ENCODE data around the gene KRTAP10-4. TPM values are rescaled to one million over a fixed set of nuclear protein-coding genes. Genes with fewer than 3 reads are reported as not detected.

The KRTAP10-4 gene
- polyA plus RNA-seq, 2 of the 4 experiments (the other 2 are of a cell fraction): not detected

DNA sequence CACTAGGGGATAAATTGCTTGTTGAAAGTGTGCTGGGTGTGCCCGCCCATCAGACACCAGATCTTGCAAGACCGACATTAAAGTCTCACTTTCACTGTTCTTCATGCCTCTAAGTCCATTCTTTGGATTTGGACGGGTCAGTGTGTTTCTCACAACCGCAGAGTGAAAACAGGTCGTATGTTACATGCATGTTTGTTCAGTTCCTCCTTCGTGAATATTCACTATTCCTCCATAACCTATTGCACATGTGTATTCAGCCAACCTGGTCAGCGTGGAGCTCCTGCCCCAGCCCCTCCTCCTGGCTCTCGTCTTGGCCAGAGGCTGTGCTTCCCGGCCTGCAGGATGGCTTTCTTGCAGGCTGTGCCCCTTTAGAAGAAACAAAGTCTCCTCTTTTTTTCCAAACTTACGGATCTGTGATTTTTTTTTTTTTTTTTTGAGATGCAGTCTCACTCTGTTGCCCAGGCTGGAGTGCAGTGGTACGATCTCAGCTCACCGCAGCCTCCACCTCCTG lies 20.9 kb downstream of the KRTAP10-4 start:
- 57% methylated on average over 12 of the region's 12 CpGs for WGBS (ENCODE audit: missing lambda C conversion rate)
- no peak overlapping the region for H3K4me2 ChIP-seq
- no peaks in the 10 kb centered on the region for H3K4me1 ChIP-seq
- ATAC-seq: no peak
- ChIA-PET POLR2A (no interaction called here), CTCF (interaction anchor here (0.8 kb wide), 1 partner anchor 10 kb away, joined by 3 read pairs; no protein-coding TSS in a partner anchor)
- no peak overlapping the region for H3K4me3 ChIP-seq
- no peaks in the 10 kb centered on the region for H3K9me3 ChIP-seq
- no peak overlapping the region for H3K27ac ChIP-seq
- no peak for TF ChIP-seq ZSCAN20 (CRISPR knock-in tag; IDR thresholded peaks at IDR 0.05)
- no peak for TF ChIP-seq EHF (CRISPR knock-in tag; IDR thresholded peaks at IDR 0.05)
- no peak for TF ChIP-seq CHD4 (IDR thresholded peaks at IDR 0.05; ENCODE audit: borderline replicate concordance)
- no peak for TF ChIP-seq JUNB (IDR thresholded peaks at IDR 0.05)
- TF ChIP-seq USF2 (IDR thresholded peaks at IDR 0.05): no peak
- FAIRE-seq: no peak
- DNase-seq (ENCODE audit: low read depth in 1 of 2, low spot score in 1 of 2): no peak

DNA sequence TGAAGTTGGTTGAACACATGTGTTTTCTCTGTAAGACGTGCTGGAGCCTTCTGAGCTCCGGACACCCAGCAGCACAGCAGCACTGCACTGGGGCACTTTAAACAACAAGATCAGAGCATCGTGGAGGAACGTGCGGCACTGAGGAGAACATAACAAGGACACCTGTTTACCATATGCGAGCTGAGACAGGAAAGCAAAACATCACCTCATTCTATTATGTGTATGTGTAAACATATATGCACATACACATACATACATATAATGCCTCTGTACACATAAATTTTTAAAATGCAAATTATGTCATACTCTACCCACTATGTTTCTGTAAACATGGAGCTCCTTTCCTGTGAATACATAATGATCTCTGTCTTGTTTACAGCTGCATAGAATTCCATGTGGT lies 22.0 kb downstream of the KRTAP10-4 start:
- DNase-seq (ENCODE audit: low read depth in 1 of 2, low spot score in 1 of 2) (no peak), ATAC-seq (no peak), FAIRE-seq (no peak)
- H3K9me3 ChIP-seq: no peaks in the 10 kb centered on the region
- TF ChIP-seq NFE2L2 (conservative IDR thresholded peaks at IDR 0.05; ENCODE audit: low read length): no peak
- no peak for TF ChIP-seq POLR2AphosphoS2 (conservative IDR thresholded peaks at IDR 0.05; ENCODE audit: low read length)
- no peak for TF ChIP-seq FOSL2 (IDR thresholded peaks at IDR 0.05)
- TF ChIP-seq FOSL2 (CRISPR knock-in tag; IDR thresholded peaks at IDR 0.05): no peak
- TF ChIP-seq RARB (CRISPR knock-in tag; IDR thresholded peaks at IDR 0.05): no peak
- TF ChIP-seq BHLHE40 (IDR thresholded peaks at IDR 0.05; ENCODE audit: low read depth, low read length): no peak
- TF ChIP-seq HEYL (CRISPR knock-in tag; IDR thresholded peaks at IDR 0.05): no peak
- no peak for TF ChIP-seq RAD21 (conservative IDR thresholded peaks at IDR 0.05 in 1 of 2, IDR thresholded peaks at IDR 0.05 in 1 of 2)
- TF ChIP-seq, protein P1, sequence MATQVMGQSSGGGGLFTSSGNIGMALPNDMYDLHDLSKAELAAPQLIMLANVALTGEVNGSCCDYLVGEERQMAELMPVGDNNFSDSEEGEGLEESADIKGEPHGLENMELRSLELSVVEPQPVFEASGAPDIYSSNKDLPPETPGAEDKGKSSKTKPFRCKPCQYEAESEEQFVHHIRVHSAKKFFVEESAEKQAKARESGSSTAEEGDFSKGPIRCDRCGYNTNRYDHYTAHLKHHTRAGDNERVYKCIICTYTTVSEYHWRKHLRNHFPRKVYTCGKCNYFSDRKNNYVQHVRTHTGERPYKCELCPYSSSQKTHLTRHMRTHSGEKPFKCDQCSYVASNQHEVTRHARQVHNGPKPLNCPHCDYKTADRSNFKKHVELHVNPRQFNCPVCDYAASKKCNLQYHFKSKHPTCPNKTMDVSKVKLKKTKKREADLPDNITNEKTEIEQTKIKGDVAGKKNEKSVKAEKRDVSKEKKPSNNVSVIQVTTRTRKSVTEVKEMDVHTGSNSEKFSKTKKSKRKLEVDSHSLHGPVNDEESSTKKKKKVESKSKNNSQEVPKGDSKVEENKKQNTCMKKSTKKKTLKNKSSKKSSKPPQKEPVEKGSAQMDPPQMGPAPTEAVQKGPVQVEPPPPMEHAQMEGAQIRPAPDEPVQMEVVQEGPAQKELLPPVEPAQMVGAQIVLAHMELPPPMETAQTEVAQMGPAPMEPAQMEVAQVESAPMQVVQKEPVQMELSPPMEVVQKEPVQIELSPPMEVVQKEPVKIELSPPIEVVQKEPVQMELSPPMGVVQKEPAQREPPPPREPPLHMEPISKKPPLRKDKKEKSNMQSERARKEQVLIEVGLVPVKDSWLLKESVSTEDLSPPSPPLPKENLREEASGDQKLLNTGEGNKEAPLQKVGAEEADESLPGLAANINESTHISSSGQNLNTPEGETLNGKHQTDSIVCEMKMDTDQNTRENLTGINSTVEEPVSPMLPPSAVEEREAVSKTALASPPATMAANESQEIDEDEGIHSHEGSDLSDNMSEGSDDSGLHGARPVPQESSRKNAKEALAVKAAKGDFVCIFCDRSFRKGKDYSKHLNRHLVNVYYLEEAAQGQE (IDR thresholded peaks at IDR 0.05): no peak
- TF ChIP-seq, protein P2, sequence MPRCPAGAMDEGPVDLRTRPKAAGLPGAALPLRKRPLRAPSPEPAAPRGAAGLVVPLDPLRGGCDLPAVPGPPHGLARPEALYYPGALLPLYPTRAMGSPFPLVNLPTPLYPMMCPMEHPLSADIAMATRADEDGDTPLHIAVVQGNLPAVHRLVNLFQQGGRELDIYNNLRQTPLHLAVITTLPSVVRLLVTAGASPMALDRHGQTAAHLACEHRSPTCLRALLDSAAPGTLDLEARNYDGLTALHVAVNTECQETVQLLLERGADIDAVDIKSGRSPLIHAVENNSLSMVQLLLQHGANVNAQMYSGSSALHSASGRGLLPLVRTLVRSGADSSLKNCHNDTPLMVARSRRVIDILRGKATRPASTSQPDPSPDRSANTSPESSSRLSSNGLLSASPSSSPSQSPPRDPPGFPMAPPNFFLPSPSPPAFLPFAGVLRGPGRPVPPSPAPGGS (IDR thresholded peaks at IDR 0.05): no peak
- no peak for TF ChIP-seq SREBF2 (IDR thresholded peaks at IDR 0.05)
- no peak for TF ChIP-seq EP300 (IDR thresholded peaks at IDR 0.05)
- no peak for TF ChIP-seq POLR2A (IDR thresholded peaks at IDR 0.05; ENCODE audit: low read length)
- no peak for TF ChIP-seq MAFK (IDR thresholded peaks at IDR 0.05; ENCODE audit: partially characterized antibody)
- TF ChIP-seq HDAC2 (IDR thresholded peaks at IDR 0.05): no peak
- TF ChIP-seq CHD2 (IDR thresholded peaks at IDR 0.05; ENCODE audit: low read length, partially characterized antibody): no peak
- TF ChIP-seq EHF (CRISPR knock-in tag; IDR thresholded peaks at IDR 0.05): no peak
- TF ChIP-seq TFCP2L1 (CRISPR knock-in tag; IDR thresholded peaks at IDR 0.05): no peak
- TF ChIP-seq FOXS1 (CRISPR knock-in tag; IDR thresholded peaks at IDR 0.05): no peak
- POLR2A ChIA-PET: no interaction called here
- H3K27ac ChIP-seq: no peak overlapping the region
- 77% methylated on average over 4 of the region's 6 CpGs for WGBS (ENCODE audit: missing lambda C conversion rate)
- H3K4me1 ChIP-seq: no peaks in the 10 kb centered on the region
- CTCF ChIA-PET: no interaction called here
- H3K4me2 ChIP-seq: no peak overlapping the region
- H3K4me3 ChIP-seq: no peak overlapping the region

Measured in A549 (cell line).